HG03575 (cell line): ENCODE data around the gene SORCS2.

Experiments used
- ATAC-seq: cut with Tn5 transposase; IDR thresholded peaks from one replicate; pipeline ENCODE4 v1.9.1; 2021; ENCODE audit not compliant: unreplicated experiment, insufficient number of reproducible peaks, low FRiP score; ENCODE audit errors: extremely low read depth

SORCS2 gene

GRCh38 chr4:7275490-7276154 lies 83.3 kb downstream of the SORCS2 start:
- ATAC-seq = no peak

- no peak for ATAC-seq
Observed at GRCh38 chr4:7276515-7276914, 84.2 kb downstream of the SORCS2 start.

GRCh38 chr4:7278071-7278765 lies 85.9 kb downstream of the SORCS2 start:
- no peak for ATAC-seq

GRCh38 chr4:7278981-7279380 lies 86.6 kb downstream of the SORCS2 start:
- ATAC-seq = no peak

- no peak for ATAC-seq
Observed at GRCh38 chr4:7279902-7280301, 87.6 kb downstream of the SORCS2 start.

- ATAC-seq = no peak
Observed at GRCh38 chr4:7280926-7281690, 88.8 kb downstream of the SORCS2 start.

GRCh38 chr4:7281691-7282665 lies 89.6 kb downstream of the SORCS2 start:
- ATAC-seq = no peak

GRCh38 chr4:7282786-7283440 lies 90.6 kb downstream of the SORCS2 start:
- ATAC-seq = no peak

GRCh38 chr4:7285244-7286094 lies 93.1 kb downstream of the SORCS2 start:
- ATAC-seq = no peak

GRCh38 chr4:7286170-7286569 lies 93.8 kb downstream of the SORCS2 start:
- ATAC-seq = no peak

- no peak for ATAC-seq
Observed at GRCh38 chr4:7286798-7287197, 94.5 kb downstream of the SORCS2 start.

- no peak for ATAC-seq
Observed at GRCh38 chr4:7287274-7287917, 95.1 kb downstream of the SORCS2 start.

- no peak for ATAC-seq
Observed at GRCh38 chr4:7287918-7288280, 95.6 kb downstream of the SORCS2 start.

- no peak for ATAC-seq
Observed at GRCh38 chr4:7288751-7289523, 96.6 kb downstream of the SORCS2 start.

GRCh38 chr4:7289589-7289988 lies 97.3 kb downstream of the SORCS2 start:
- ATAC-seq = no peak

GRCh38 chr4:7291372-7292114 lies 99.2 kb downstream of the SORCS2 start:
- ATAC-seq = no peak
